SK-N-SH treated with all-trans-retinoic acid at 6 μM for 48 hours (cell line): ENCODE data around the gene ELFN2.

Experiments used
- ARNTL ChIP-seq: fragments of 450-650 bp; formaldehyde crosslinking; IDR thresholded peaks from 2 replicates; pipeline ENCODE4 v1.5.0; 2020; ENCODE audit warnings: low read depth, mild to moderate bottlenecking, moderate library complexity, borderline replicate concordance
- PATZ1 ChIP-seq: fragments of 250-450 bp; sonication (Bioruptor Pico); IDR thresholded peaks from 2 replicates; pipeline ENCODE4 v1.8.0; 2020; ENCODE audit warnings: mild to moderate bottlenecking, moderate library complexity, borderline replicate concordance
- POU6F1 ChIP-seq: fragments of 250-450 bp; sonication (Bioruptor Pico); IDR thresholded peaks from 2 replicates; pipeline ENCODE4 v1.8.0; 2021; ENCODE audit warnings: low read depth, mild to moderate bottlenecking, moderate library complexity, borderline replicate concordance
- ZFP3 ChIP-seq: fragments of 250-450 bp; sonication (Bioruptor Pico); IDR thresholded peaks from 2 replicates; pipeline ENCODE4 v1.5.0; 2020; ENCODE audit warnings: mild to moderate bottlenecking, moderate library complexity
- ZNF8 ChIP-seq: fragments of 450-650 bp; formaldehyde crosslinking; IDR thresholded peaks from 2 replicates; pipeline ENCODE4 v1.5.0; 2020; ENCODE audit warnings: mild to moderate bottlenecking, moderate library complexity

- TF ChIP-seq ARNTL (CRISPR knock-in tag) (no peak), POU6F1 (CRISPR knock-in tag) (no peak), PATZ1 (CRISPR knock-in tag) (no peak), ZFP3 (CRISPR knock-in tag) (no peak), ZNF8 (CRISPR knock-in tag) (no peak)
These were observed 80.8 kb downstream of the ELFN2 start for GRCh38 chr22:37346505-37346895.
